Skin of body (tissue), 2 donors: ENCODE measurements around the gene SMC1B. TPM values are rescaled to one million over a fixed set of nuclear protein-coding genes. Genes with fewer than 3 reads are reported as not detected.
"Not testable (repeated sequence)": the region's sequence is repeated elsewhere in the genome, so short reads cannot be mapped to it uniquely, and the experiment has no call there.

Source experiments
- DNase-seq: peaks from one replicate; lab custom pipeline; 2025; lab: John Stamatoyannopoulos, UW
- total RNA-seq: library from RNA; depleted of rRNA; stranded (reverse); fragments of >200 nt; gene quantifications from one replicate; pipeline ENCODE4 v1.2.3, GENCODE V29; 2014

Gene SMC1B
- total RNA-seq, 1 donor from 2014 or later = 0.10 TPM

GRCh38 chr22:45421349-45422055 lies 8.1 kb upstream of the SMC1B start:
- no peak for DNase-seq

DNA sequence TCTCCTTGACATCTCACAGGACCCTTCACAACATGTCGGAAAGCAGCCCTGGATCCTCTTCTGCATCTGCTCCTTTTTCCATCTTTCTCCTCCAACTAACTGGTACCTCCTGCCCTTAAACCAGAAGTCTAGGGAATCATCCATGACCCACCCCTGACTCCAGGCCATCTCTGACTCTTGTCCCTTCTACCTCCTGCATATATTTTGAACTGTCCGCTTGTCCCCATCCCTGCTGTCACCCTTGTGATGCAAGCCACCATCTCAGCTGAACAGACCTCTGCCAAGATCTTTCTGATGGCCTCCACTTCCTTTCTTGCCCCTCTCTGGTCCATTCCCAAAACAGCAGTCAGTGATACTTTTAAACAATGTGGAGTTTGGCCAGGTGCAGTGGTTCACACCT lies 7.1 kb upstream of the SMC1B start:
- DNase-seq = no peak

GRCh38 chr22:45420011-45420410 lies 6.6 kb upstream of the SMC1B start:
- DNase-seq = no peak

GRCh38 chr22:45418770-45419138 lies 5.4 kb upstream of the SMC1B start:
- DNase-seq = no peak

- no peak for DNase-seq
These were observed 4.8 kb upstream of the SMC1B start for GRCh38 chr22:45418056-45418769.

DNA sequence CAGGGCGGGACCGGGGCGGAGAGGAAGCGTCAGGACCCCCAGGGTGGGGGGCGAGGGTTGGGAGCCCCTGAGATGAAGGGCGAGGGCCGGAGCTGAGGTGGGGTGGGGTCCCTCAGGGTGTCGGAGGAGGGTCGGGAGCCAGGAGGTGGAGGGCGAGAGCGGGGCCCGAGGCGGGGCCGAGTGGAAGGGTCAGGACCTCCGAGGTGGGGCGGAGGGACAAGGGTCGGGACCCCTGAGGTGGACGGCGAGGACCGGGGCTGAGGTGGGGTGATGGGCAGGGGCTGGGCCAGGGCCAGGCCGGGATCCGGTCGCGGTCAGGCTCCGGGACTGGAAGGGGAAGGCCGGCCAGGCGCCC lies 409 bp downstream of the SMC1B start:
- DNase-seq = no peak

DNA sequence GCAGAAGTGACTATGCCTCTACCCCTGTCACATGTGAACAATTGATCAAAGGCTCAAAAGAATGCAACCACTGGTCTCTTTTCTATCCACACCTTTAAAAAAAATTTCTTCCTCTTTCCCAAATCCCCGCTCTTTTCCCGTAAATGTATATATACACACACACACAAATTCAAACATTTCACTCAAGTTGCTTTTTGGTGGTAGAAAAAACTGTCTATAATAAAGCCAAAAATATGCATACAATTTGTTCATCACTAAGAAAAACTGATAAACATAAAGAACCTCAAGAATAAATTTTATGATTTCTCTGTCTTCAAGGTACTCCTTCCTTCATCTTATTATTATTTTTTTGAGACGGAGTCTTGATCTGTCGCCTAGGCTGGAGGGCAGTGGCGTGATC lies 5.6 kb downstream of the SMC1B start:
- no peak for DNase-seq

- DNase-seq = no peak
These were observed 10.9 kb downstream of the SMC1B start for GRCh38 chr22:45402466-45402985.

- DNase-seq = no peak
These were observed 13.5 kb downstream of the SMC1B start for GRCh38 chr22:45399712-45400445.

GRCh38 chr22:45398214-45398613 lies 15.2 kb downstream of the SMC1B start:
- DNase-seq = no peak

GRCh38 chr22:45397806-45398205 lies 15.6 kb downstream of the SMC1B start:
- no peak for DNase-seq

DNA sequence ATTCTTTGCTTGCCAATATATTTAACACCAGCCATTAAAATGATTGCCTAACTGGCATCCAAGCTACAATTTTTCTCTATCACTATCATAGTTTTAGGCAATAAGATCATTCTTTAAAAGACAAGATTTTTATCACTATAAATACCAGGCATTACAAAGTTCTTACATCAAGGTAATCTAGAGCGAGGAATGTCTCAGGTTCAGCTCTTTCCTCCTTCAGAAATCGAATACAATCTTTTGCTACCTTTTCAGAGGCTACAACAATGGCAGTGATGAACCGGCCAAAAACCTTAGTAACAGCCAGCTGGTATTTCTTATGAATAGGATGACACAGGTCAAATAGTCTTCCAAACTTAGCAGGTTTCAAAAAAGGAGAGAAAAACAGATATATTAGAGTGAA lies 23.9 kb downstream of the SMC1B start:
- DNase-seq = no peak

DNA sequence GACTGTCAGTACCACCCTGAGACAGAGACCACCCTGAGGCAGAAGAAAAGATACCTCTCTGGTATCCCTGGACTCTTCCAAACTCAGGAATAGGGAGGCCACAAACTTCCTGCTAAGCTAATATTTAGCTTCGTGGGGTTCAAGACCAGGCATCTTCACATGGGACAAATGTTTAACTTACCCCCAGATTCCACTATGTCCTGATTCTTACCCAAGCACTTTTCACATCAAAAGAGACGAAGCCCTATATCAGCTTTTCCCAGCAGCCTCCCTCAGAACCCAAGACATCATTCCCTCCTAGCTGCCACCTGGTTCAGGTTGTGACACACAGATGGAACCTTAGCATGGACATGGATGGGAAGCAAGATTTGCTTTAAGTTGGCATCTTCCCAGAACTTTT lies 32.1 kb downstream of the SMC1B start:
- no peak for DNase-seq

GRCh38 chr22:45376703-45377102 lies 36.7 kb downstream of the SMC1B start:
- no peak for DNase-seq

- no peak for DNase-seq
These were observed 37.4 kb downstream of the SMC1B start for GRCh38 chr22:45376009-45376408.

GRCh38 chr22:45373592-45373991 lies 39.8 kb downstream of the SMC1B start:
- not testable (repeated sequence) for DNase-seq

GRCh38 chr22:45366713-45367112 lies 46.7 kb downstream of the SMC1B start:
- no peak for DNase-seq

- no peak for DNase-seq
These were observed 53.8 kb downstream of the SMC1B start for GRCh38 chr22:45359627-45360026.

GRCh38 chr22:45358127-45358526 lies 55.3 kb downstream of the SMC1B start:
- no peak for DNase-seq

GRCh38 chr22:45357490-45357889 lies 55.9 kb downstream of the SMC1B start:
- no peak for DNase-seq

DNA sequence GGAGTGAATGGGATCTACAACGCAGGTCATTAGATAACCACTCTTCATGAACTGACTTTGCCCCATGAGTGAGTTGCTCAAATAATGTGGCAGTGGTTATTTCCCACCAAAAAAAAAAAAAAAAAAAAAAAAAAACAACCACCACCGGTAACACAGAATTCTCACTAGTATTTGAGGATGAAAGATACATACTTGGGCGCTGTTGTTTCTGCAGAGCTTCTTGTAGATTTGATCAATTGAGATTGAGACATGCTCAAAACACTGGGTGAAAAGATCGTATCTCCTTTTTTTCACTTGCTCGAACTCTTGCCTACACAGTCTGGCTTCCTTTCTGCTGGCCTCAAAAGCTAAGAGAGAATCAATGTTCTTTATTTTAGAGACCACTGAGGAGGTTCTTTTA lies 59.6 kb downstream of the SMC1B start:
- no peak for DNase-seq

DNA sequence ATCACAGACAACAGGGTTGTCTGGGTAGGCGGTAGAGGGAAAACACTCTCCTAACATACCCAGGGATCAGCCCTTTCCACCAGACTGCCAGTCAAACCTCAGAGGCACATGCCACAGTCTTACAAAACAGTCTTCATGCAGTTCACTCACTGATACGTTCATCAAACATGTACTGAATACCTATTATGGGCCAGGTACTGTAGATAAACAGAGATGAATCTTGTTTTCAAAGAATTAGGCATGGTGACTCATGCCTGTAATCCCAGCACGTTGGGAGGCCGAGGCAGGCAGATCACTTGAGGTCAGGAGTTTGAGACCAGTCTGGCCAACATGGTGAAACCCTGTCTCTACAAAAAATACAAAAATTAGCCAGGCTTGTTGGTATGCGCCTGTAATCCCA lies 60.6 kb downstream of the SMC1B start:
- not testable (repeated sequence) for DNase-seq
